ENCODE measurements around the gene RBM4B.

RBM4B gene

GRCh38 chr11:66674964-66675602, 2.6 kb downstream of the RBM4B start:
- TF ChIP-seq, protein P1, sequence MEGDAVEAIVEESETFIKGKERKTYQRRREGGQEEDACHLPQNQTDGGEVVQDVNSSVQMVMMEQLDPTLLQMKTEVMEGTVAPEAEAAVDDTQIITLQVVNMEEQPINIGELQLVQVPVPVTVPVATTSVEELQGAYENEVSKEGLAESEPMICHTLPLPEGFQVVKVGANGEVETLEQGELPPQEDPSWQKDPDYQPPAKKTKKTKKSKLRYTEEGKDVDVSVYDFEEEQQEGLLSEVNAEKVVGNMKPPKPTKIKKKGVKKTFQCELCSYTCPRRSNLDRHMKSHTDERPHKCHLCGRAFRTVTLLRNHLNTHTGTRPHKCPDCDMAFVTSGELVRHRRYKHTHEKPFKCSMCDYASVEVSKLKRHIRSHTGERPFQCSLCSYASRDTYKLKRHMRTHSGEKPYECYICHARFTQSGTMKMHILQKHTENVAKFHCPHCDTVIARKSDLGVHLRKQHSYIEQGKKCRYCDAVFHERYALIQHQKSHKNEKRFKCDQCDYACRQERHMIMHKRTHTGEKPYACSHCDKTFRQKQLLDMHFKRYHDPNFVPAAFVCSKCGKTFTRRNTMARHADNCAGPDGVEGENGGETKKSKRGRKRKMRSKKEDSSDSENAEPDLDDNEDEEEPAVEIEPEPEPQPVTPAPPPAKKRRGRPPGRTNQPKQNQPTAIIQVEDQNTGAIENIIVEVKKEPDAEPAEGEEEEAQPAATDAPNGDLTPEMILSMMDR (IDR thresholded peaks at IDR 0.05; ENCODE audit: extremely low read depth, missing control alignments): no peak
- DNase-seq (ENCODE audit: low spot score): no peak

GRCh38 chr11:66670816-66671215, 6.9 kb downstream of the RBM4B start:
- TF ChIP-seq, protein P1 (IDR thresholded peaks at IDR 0.05; ENCODE audit: extremely low read depth, missing control alignments): no peak

DNA sequence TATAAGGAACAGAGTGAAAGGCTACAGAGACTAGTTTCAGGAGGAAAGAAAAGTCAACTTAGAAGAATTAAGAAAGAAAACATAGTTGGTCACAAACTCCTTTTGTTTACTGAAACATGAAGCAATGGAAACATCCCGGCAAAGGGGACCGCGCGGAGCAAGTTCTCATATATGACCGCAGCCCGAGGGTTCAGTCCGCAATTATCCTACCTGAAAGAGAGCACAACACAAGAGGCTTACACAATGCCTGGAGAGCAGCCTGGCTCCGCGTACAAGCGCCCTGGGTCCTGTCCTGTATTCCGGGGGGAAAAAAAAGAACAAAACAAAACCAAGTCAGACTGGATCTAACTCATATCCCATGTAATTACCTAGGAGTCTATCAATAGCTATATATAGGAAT, 12.3 kb downstream of the RBM4B start:
- no peak for DNase-seq (ENCODE audit: low spot score)
- TF ChIP-seq, protein P1 (IDR thresholded peaks at IDR 0.05; ENCODE audit: extremely low read depth, missing control alignments): no peak

More at GRCh38 chr11:66670816-66671215, 6.9 kb downstream of the RBM4B start:
- DNase-seq (ENCODE audit: low spot score): no peak

- TF ChIP-seq, protein P1 (IDR thresholded peaks at IDR 0.05; ENCODE audit: extremely low read depth, missing control alignments): no peak
- DNase-seq (ENCODE audit: low spot score): no peak
These were observed 13.9 kb downstream of the RBM4B start for GRCh38 chr11:66663741-66664296.

- DNase-seq (ENCODE audit: low spot score): no peak
- TF ChIP-seq, protein P1 (IDR thresholded peaks at IDR 0.05; ENCODE audit: extremely low read depth, missing control alignments): no peak
These were observed 17.9 kb downstream of the RBM4B start for GRCh38 chr11:66659763-66660162.

DNA sequence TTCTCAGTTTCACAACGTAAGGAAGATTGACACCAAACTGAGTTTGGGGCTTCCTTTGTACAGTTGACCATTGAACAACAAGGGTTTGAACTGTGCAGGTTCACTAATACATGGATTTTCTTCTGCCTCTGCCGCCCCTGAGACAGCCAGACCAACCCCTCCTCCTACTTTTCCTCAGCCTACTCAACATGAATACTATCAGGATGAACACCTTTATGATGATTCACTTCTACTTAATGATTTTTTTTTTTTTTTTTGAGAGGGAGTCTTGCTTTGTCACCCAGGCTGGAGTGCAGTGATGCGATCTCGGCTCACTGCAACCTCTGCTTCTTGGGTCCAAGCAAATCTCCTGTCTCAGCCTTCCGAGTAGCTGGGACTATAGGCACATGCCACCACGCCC, 24.6 kb downstream of the RBM4B start:
- DNase-seq (ENCODE audit: low spot score): no peak
- TF ChIP-seq, protein P1 (IDR thresholded peaks at IDR 0.05; ENCODE audit: extremely low read depth, missing control alignments): no peak

DNA sequence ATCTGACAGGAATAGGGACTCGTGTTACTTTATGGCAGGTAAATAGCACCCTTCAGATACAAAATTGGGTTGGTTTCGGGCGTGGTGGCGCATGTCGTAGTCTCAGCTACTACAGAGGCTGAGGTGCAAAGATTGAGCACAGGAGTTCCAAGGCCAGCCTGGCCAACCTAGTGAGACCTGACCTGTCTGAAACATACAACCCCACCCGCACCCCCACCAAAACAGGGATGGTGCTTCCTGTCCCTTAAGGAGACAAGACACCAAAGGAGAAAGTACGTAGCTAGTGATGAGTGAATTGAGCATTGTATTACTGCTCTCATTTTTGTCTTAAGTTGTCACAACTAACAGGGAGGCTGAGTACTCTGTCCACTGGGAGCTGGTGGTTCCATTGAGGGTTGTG, 25.0 kb downstream of the RBM4B start:
- TF ChIP-seq, protein P1 (IDR thresholded peaks at IDR 0.05; ENCODE audit: extremely low read depth, missing control alignments): no peak

More for the DNA sequence above, 25.0 kb downstream of the RBM4B start:
- no peak for DNase-seq (ENCODE audit: low spot score)
